ENCODE data around the gene ADGRL4.
"Not testable (repeated sequence)": the region's sequence is repeated elsewhere in the genome, so short reads cannot be mapped to it uniquely, and the experiment has no call there.

Gene ADGRL4

GRCh38 chr1:78918157-78918556 lies 88.4 kb downstream of the ADGRL4 start:
- DNase-seq (ENCODE audit: low read depth in 2 of 2): no peak

- no peak for DNase-seq (ENCODE audit: low read depth in 2 of 2)
Measured at GRCh38 chr1:78916986-78917385, 89.5 kb downstream of the ADGRL4 start.

GRCh38 chr1:78913950-78914349 lies 92.6 kb downstream of the ADGRL4 start:
- DNase-seq (ENCODE audit: low read depth in 2 of 2): no peak

- no peak for DNase-seq (ENCODE audit: low read depth in 2 of 2)
Measured at GRCh38 chr1:78911956-78912880, 94.3 kb downstream of the ADGRL4 start.

- no peak for DNase-seq (ENCODE audit: low read depth in 2 of 2)
Measured at GRCh38 chr1:78902641-78903040, 103.9 kb downstream of the ADGRL4 start.

GRCh38 chr1:78894811-78895210 lies 111.7 kb downstream of the ADGRL4 start:
- DNase-seq (ENCODE audit: low read depth in 2 of 2): no peak

DNA sequence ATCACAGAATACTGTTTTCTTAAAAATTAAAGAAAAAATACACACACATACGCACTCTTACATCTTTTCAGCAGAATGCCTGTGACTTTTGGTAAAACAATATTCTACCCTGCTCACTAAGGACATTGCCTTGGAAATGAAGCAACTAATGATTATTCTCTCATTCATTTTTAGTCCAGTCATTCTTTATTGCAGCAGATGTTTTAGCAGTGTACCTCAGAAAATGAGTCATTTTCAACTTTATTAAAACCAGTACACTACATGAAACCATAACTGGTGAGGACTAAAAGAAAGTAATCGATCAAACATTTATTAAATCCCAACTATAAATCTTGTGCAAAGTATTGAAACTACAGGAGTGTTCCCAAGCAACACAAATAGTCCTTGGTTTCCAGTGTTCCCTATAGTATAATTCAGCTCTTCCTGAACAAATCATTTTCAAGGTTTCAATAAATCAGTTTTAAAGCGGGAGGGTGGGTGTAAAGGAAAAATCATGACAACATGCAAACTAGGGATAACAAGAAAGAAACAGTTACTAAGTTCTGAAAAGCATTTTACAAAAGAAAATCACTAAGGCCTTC lies 114.2 kb downstream of the ADGRL4 start:
- peak; percentile 28 to 36 for DNase-seq (ENCODE audit: low read depth in 2 of 2)

DNA sequence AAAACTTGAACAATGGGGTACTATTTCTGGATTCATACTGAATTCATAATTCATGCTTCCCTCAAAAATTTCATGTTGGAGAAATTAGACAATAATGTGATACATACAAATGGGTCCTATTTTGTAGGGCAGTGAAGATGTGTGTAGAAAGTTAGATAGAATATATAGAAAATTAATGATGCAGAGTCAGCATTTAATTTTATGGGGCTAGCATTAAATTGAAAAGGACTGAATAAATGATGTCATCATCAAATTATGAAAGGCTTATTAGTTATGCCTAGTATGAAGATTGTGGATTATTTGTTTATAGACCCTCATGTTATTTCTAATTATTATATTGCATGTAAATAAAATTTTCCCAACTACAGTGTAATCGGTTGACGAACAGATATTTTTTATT lies 119.1 kb downstream of the ADGRL4 start:
- DNase-seq (ENCODE audit: low read depth in 2 of 2): no peak

- DNase-seq (ENCODE audit: low read depth in 2 of 2): no peak
Measured at GRCh38 chr1:78884685-78885452, 121.7 kb downstream of the ADGRL4 start.

GRCh38 chr1:78880223-78880622 lies 126.3 kb downstream of the ADGRL4 start:
- no peak for DNase-seq (ENCODE audit: low read depth in 2 of 2)

- not testable (repeated sequence) for DNase-seq (ENCODE audit: low read depth in 2 of 2)
Measured at GRCh38 chr1:78875986-78876385, 130.5 kb downstream of the ADGRL4 start.

GRCh38 chr1:78872801-78873200 lies 133.7 kb downstream of the ADGRL4 start:
- DNase-seq (ENCODE audit: low read depth in 2 of 2): not testable (repeated sequence)

- DNase-seq (ENCODE audit: low read depth in 2 of 2): no peak
Measured at GRCh38 chr1:78871249-78871648, 135.3 kb downstream of the ADGRL4 start.

DNA sequence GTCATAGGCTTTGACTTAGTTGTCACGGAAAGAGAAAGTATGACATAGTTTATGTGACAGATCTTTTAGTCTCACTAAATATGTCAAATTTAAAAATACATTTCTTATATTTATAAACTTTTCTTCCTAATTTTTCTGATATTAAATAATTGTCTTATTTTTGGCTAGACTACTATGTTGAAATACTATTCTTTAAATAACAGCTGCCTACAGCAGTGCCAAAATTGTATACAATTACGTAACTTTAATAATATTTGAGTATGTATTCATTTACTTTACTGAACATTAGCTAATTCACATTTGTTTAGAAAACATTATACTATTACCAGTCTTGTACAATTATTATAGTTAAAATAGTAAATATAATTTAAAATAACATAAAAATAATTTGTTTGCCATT lies 137.4 kb downstream of the ADGRL4 start:
- no peak for DNase-seq (ENCODE audit: low read depth in 2 of 2)

DNA sequence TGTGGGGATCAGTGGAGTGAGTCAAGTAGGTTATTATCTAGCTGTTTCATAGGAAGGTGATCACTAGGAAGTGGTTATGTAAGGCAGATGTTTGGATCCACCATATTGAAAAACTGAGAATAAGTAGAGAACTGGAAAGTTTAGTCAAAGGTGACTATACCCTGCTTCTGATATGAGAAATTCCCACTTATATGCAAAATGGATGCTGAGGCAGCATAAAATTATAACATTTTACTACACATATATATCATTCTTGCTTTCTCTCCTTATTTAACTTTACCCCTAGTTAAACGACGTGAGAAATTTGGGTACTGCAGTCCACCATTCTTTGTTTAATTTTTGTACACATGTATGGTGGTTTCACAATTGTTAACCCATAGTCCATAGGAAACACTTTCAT lies 142.4 kb downstream of the ADGRL4 start:
- DNase-seq (ENCODE audit: low read depth in 2 of 2): no peak

- DNase-seq (ENCODE audit: low read depth in 2 of 2): no peak
Measured at GRCh38 chr1:78856096-78856495, 150.4 kb downstream of the ADGRL4 start.

GRCh38 chr1:78855258-78855657 lies 151.3 kb downstream of the ADGRL4 start:
- DNase-seq (ENCODE audit: low read depth in 2 of 2): no peak

DNA sequence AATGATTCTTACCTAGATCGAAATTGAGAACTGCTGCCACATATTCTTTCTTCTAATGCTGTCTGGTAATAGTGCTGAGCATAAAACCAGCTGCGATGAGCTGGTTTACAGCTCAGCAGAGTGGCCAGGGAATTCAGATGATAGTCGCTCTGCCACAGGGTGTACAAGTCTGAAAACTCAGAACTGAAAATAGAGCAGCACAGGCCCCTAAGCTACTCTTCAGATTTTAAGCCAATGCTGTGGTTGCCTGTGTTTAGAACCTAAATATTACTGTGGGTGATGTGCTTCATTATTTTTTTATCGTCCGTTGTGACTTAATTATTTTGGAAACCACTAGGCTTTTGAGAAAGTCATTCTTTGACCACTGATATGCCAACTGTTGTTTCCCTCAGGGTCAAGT lies 152.0 kb downstream of the ADGRL4 start:
- no peak for DNase-seq (ENCODE audit: low read depth in 2 of 2)

DNA sequence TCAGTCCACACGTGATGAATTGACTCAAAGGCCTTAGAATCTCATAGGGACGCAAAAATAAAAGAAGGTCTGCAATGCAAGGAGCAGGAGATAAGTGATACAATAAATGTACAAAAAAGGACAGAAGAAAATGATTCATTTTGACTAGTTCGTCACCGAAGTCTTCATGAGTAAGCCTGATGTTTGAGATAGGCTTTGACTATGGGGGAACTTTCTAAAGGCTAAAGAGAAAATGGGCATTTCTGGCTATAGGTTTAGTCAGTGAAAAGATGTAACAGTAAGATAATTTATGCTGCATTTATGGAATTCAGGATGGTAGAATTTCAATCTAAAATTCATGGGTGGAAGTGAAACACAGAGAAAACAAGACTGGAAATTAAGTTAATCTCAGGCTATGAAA lies 163.0 kb downstream of the ADGRL4 start:
- peak in 1 of 2 experiments; percentile 14 for DNase-seq (ENCODE audit: low read depth in 2 of 2)

GRCh38 chr1:78843111-78843510 lies 163.4 kb downstream of the ADGRL4 start:
- peak in 1 of 2 experiments; percentile 41 for DNase-seq (ENCODE audit: low read depth in 2 of 2)

DNA sequence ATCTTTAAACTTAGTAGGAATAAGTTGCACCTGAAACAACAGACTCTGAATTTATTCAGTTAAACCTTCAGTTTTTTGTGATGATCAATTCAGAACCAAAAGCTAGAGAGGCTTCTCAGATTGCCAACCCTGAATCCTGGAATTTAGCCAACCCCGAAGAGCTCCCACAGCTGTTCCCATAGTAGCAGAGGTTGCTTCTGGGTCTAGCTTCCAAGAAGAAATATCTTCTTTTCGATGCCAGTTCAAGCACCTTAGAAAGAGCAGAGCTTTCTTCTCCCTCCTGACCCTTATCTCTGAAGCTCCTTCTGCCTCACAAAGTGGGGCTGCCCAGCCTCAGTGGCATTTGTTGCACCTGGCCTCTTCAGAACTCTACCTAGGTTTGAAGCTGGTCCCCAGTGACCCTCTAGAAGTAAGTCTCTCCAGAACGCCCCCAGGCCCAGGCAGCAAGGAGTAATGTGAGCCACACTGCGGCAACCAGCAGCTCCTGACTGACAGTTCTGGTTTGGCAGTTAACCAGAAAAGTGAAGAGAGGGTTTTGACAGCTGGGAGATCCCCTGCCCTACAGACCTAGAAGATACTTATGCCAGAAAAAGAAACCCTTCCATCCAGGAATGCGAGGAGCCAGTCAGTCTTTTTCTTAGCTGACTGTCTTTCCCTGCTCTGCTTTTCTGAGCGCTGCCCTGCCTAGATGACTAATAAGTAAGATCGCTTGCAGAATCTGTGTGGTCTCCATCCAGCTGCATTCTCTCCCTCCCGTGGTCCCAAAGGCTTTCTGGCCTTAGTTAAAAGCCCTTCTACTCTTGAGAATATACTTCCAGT lies 165.9 kb downstream of the ADGRL4 start:
- DNase-seq (ENCODE audit: low read depth in 2 of 2): peak; percentile 74 to 75
